HG03342 (cell line): ENCODE data around the gene IL1R1.

Experiments used
- ATAC-seq: cut with Tn5 transposase; IDR thresholded peaks from one replicate; pipeline ENCODE4 v1.9.1; 2021; ENCODE audit warnings: mild to moderate bottlenecking, moderate library complexity; ENCODE audit not compliant: unreplicated experiment

IL1R1 gene

DNA sequence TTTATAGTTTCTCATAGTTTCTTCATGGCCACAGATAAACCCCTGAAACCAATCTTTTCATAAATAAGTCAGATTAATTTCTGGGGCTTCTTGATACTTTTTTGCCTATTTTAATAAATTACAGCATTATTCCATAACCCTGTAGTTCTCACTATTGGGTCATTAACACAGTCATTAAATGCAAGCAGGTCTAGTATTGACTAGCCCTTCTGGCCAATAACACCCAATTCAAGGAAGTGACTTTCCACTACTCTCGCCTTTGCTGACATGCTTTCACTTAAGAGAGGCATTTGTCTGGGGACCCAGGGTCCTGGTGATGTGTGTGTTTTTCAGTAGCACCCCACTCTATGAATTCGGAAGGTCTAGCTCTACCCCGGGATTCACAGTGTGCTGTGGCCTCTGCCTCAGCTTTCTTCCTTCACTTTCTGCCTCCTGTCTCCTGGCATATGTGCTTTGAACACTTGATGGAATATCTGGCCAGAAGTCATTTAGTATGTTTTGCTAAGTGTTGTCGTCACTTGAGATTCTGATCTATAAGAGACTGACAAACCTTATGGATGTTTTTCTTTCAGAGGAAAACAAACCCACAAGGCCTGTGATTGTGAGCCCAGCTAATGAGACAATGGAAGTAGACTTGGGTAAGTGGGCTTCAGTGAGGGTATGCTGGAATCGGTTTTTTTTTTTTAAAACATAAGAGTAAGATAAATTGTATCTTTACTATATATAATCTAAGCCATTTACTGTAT, 25.7 kb downstream of the IL1R1 start:
- no peak for ATAC-seq

GRCh38 chr2:102171946-102172345, 29.4 kb downstream of the IL1R1 start:
- no peak for ATAC-seq

DNA sequence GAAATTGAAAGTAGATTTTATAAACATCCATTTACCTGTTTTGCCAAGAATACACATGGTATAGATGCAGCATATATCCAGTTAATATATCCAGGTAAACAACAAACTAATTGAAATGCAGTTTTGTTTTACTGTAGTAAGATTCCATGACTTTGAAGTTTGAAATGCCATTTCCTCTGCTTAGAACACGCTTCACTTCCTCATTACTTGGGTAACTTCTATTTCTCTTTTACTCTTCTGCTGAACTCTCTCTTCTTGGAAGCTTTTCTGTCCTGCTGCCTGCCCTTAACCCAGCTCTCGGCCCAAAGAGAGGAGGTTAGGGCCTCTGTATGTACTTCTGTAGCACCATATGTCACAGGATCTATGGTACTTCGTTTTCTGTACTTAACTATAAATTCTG, 30.2 kb downstream of the IL1R1 start:
- no peak for ATAC-seq

DNA sequence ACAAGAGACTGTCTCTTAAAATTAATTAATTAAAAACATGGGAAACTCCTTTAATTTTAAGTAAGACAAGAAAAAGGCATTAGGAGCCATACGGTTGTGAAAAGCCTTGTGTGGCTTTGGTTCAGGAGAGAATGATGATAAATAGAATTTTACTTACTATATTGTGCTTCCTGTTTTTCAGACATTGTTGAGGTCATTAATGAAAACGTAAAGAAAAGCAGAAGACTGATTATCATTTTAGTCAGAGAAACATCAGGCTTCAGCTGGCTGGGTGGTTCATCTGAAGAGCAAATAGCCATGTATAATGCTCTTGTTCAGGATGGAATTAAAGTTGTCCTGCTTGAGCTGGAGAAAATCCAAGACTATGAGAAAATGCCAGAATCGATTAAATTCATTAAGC, 33.6 kb downstream of the IL1R1 start:
- ATAC-seq, result no peak

- no peak for ATAC-seq
Observed at GRCh38 chr2:102177814-102178478, 35.4 kb downstream of the IL1R1 start.

GRCh38 chr2:102179061-102179460, 36.5 kb downstream of the IL1R1 start:
- ATAC-seq, result no peak

GRCh38 chr2:102179788-102180686, 37.5 kb downstream of the IL1R1 start:
- ATAC-seq, result no peak

DNA sequence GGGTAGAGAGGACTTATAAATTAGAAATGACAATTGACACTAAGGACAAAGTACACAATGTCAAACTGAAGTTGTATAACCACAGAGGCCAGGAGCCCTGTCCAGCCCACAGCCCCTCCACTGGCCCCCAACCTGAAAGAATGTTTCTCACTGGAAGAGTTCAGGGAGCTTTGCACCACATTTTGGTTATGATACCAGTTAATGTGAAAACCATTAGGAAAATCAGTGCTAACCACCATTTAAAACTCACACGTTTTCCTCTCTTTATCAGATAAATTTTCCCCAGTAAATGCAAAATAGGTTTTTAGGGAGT, 38.1 kb downstream of the IL1R1 start:
- no peak for ATAC-seq

- ATAC-seq, result no peak
Observed at GRCh38 chr2:102181376-102181775, 38.8 kb downstream of the IL1R1 start.

GRCh38 chr2:102181919-102182635, 39.5 kb downstream of the IL1R1 start:
- ATAC-seq, result no peak

DNA sequence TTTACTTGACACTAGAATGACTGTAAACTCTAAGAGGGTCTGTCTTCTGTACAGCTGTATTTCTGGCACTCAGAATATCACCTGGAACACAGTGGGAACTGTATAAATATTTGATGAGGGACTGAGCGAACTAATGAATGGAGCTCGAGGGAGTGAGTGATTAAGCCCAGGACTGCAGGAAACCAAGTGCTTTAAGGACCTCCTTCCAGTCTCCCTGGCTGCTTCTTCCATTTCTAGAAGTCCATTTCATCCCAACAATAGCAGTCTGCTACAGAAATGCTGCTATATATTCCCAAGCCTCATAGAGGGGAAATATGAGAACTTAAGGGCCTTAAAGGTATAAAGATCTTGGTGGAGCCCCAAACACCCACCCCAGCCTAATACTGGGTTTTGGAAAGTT, 41.5 kb downstream of the IL1R1 start:
- ATAC-seq, result no peak

- ATAC-seq, result no peak
Observed at GRCh38 chr2:102184568-102184967, 42.0 kb downstream of the IL1R1 start.

DNA sequence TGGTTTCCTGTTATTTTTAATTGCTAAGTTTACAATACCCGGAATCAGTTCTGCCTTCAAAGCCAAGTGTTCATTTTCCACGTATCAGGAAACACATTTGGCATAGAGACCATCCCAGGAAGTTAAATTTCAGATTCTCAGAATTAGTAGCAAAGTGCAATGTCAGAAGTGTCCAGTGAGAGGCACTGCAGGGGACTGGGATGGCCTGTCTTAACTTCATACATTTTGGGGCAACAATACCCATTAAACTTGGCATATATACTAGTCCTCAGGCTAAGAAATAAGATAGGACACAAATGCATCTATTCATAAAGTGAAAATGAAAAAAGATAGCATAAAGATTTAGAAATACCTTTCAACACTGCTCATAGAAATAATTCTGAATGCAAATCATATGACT, 42.8 kb downstream of the IL1R1 start:
- no peak for ATAC-seq

DNA sequence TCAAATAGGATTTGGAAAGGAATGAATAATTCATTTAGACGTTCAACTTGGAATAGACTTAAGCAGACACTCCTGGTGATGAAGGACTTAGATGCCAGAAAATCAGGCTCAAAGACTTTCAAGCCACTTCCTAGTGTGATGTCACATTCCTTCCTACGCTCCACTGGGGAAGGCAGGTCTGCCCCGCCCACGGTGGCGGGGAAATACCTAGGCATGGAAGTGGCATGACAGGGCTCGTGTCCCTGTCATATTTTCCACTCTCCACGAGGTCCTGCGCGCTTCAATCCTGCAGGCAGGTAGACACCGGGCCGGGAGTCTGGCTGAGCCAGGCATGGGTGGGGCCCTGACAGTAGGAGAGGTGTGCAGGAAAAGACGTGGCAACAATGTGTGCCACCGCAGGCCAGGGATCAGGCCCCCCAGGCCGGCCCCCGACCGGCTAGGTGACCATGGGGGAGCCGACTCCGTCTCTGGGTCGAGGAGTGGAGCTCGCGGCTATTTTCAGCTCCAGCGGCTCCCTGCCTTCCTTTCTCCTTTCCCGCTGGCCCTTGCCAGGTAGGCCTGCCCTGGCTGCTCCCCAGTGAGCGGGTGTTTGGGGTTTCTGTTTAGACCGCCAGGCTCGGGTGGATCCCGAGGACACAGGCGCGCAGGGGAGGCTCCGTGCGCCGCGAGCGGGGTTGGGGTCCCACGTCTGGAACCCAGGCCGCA, 44.4 kb downstream of the IL1R1 start, which contains the start of gene IL1RL2:
TSS of gene IL1RL2 (plus strand) at position 233 of the 705 bp plus-strand sequence. CDS start 845 bp downstream, outside the sequence.
- no peak for ATAC-seq

- ATAC-seq, result no peak
Observed at GRCh38 chr2:102187496-102188150, 45.1 kb downstream of the IL1R1 start.

- no peak for ATAC-seq
Observed at GRCh38 chr2:102190430-102191107, 48.0 kb downstream of the IL1R1 start.

DNA sequence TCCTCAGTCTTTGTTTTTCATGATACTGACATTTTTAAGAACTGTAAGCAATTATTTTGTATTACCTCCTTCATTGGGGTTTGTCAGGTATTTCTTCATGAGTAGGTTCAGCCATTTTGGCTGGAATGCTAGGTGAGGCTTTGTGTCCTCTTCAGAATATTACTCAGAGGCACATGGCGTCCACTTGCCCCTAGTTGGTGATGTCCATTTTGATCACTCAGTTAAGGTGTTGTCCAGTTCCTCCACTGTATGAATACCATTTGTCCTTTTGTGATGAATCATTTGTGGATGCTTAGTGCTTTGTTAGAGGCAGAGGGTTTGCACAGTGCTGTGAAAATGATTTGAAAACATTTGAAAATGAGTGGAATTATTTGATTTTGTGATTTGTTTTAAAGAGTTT, 49.0 kb downstream of the IL1R1 start:
- ATAC-seq, result no peak

DNA sequence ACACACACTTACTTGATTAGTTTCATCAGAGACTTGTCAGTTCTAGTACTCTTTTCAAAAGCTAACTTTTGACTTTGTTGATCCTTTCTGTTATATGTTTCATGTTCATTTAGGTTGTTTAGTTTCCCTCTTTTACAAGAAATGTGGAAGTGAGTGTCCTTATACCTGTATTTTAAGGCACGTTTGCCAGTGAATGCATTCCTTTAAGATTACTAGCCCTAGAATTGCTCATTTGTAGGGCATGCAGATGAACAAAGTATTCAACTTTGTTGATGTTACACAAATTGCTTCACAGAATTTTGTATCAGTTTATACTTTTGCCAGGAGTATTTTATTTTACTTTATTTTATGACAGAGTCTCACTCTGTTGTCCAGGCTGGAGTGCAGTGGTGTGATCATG, 50.5 kb downstream of the IL1R1 start:
- no peak for ATAC-seq

GRCh38 chr2:102194609-102195268, 52.2 kb downstream of the IL1R1 start:
- ATAC-seq, result no peak
